GM04503 (cell line): ENCODE data around the gene FBXO44.
"Not testable (repeated sequence)": the region's sequence is repeated elsewhere in the genome, so short reads cannot be mapped to it uniquely, and the experiment has no call there.

ENCODE experiments used
- DNase-seq: peaks from one replicate; pipeline ENCODE4 v3.0.0-alpha.2; 2012; ENCODE audit warnings: low read depth

FBXO44 gene

DNA sequence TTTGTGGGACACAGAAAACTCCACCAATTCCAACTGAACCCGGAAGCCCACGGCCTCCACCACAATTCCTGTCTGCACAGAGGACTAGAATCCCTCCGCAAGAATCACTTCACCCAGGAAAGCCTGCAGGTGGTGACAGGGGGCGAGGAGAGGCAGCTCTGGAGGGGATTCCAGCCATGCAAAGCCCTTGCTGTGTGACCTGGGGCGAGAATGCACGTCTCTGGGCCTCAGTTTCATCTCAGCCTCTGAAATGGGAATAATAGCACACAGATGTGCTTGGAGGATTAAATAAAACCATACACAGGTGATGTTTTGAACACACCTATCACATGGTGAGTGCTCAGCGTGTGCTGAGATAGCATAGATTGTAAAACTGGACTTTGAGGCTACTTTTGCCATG lies 14.6 kb upstream of the FBXO44 start:
- no peak for DNase-seq

DNA sequence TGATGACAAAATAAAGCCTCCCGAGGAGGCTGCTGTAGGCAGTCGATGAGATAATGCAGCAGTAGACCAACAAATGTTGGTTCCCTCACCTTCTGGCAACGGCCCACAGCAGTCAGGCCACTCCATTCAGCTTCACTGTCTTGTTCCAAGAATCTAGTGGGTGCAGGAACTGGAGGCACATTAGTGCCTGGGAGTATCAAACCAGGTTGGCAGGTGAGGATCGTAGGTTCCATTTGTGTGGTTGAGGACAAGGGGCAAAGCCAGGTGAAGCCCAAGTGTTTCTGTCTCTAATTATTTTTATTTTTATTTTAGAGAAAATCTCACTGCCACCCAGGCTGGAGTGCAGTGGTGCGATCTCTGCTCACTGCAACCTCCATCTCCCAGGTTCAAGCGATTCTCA lies 13.7 kb upstream of the FBXO44 start:
- no peak for DNase-seq

DNA sequence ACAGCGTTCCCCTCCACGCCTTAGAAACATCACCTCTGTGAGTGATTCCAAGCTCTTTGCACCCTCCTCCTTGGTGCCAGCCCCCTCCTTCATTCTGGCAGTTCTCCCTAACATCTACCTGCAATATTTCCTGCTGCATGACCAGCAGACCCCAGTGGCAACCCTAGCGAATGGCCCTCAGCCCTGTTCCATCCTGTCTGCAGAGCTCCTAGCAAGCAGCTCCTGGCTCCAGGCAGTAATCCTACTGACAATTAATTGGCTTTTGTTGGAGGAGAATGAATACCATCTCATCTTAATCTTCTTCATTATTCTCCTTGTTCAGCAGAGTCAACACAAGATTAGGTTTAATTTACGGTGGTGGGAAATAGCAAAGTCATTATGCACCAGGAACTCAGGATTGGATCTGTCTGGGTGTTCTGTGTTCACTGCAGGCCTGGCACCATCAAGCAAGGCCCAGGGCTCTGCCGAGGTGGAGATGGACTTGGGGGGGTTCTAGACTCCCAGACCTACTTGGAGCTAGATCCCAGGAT lies 12.8 kb upstream of the FBXO44 start:
- DNase-seq, result no peak

DNA sequence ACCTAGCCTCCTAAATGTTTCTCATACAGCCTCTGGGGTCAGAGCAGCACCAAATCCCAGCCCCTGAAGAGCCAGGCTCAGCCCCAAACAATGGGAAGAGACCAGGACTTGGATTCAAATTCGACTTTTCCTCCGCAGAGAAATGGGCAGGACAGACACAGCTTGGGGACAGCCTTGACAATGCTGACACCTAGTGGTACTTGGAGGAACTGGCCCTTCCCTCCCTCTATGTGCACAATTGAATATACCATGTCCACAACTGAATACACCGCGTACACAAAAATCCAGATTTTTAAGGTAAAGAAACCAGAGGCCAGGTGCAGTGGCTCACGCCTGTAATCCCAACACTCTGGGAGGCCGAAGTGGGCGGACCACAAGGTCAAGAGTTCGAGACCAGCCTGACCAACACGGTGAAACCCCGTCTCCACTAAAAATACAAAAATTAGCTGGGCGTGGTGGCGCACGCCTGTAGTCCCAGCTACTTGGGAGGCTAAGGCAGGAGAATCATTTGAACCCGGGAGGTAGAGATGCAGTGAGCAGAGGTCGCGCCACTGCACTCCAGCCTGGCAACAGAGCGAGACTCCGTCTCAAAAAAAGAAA lies 12.2 kb upstream of the FBXO44 start:
- DNase-seq, result not testable (repeated sequence)

GRCh38 chr1:11643782-11644181 lies 10.9 kb upstream of the FBXO44 start:
- no peak for DNase-seq

GRCh38 chr1:11645270-11645669 lies 9.4 kb upstream of the FBXO44 start:
- DNase-seq, result no peak

DNA sequence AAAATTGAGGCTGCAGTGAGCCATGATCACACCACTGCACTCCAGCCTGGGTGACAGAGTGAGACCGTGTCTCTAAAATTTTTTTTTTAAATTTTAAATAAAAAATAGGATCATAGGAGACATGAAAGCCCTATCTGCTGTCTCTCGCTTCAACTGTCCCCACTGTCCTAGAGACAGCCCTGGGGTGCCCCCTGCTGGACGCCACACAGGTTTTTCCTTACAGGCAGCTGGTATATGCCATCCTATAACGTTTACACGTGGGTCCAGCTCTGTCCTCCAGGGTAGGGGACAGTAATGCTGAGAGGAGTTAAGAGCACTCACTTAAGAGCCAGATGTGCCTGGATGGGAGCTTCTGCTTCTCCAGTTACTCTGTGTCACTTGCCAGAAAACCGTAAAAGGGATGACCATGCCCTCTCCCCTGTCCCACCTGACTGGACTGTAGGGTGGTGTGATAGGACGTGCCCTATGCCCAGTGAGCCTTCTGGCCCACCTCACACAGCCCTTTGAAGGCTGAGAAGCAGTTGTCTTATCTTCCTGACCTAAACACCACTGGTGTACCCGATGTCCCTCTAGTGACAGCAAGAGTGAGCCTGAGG lies 8.9 kb upstream of the FBXO44 start:
- DNase-seq, result no peak

DNA sequence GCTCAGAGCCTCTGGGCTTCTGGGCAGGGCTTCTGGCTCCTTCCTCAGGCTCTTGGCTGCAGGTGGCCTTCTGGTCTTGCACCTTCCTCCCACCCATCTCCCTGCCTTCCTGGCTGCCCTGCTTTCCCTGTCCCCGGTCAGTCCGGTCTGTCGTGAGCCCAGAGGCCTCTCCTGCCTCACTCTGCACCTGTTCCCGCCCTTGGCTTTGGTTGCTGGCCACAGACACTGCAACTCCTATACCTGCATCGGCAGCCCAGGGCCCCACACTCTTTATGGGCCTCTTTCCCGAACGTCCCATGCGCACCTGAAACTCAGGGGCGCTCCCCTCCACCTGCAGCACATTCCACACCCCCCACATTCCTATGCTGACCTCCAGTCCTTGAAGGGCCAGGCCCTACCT lies 8.4 kb upstream of the FBXO44 start:
- DNase-seq, result no peak

DNA sequence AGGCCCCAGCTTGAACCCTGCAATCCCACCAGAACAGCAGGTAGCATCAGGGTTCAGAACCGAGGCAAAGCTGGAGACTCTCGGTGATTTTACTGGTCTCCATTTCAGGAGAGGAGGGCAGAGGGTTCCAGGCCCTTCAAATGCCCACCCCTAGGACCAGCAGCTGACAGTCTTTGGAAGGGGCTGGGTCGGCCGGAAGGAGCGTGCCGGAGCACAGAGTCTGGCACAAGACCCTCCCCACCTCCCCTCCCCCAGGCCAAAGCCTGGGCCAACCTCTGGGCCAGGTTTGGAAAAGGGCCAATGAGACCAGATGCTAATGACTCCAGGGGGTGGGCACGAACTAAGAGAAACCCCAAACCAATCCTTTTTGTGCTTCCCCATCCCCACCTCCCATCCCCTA lies 7.3 kb upstream of the FBXO44 start:
- no peak for DNase-seq

- DNase-seq, result no peak
Observed at GRCh38 chr1:11648039-11648438, 6.6 kb upstream of the FBXO44 start.

GRCh38 chr1:11648732-11649158 lies 5.9 kb upstream of the FBXO44 start:
- DNase-seq, result no peak

GRCh38 chr1:11649237-11649623 lies 5.4 kb upstream of the FBXO44 start:
- DNase-seq, result no peak

DNA sequence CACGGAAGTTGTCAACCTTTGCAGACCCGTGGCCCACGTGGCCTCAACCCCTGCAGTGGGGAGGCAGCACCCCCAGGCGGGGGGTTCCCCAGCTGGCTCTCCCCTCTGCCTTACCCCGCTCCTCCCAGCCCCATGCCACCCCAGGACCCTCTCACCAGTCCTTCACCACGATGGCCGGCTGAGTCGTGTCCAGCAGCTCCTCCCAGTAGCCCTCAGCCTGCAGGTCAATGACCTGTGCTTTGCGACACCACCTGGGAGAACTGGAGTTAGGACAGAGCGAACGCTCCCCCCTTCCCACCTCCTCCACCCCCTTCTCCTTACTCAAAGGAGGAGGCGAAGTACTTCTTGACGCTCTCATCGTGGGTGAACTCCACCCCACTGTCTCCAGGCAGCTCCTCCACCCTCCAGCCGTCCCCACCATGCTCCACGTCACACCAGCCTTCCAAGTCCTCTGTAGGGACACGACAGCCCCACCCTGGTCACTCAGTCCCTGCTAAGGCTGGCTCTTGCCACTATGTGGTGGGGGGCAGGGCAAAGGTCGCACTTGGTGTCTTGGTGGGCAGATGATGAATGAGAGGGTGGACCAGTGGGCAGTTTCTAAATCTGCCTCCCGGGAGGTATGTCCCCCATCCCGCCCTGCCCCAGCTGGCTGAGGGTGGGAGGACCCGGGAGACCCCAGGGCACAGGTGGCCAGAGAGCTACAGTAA lies 4.9 kb upstream of the FBXO44 start:
- DNase-seq, result no peak

DNA sequence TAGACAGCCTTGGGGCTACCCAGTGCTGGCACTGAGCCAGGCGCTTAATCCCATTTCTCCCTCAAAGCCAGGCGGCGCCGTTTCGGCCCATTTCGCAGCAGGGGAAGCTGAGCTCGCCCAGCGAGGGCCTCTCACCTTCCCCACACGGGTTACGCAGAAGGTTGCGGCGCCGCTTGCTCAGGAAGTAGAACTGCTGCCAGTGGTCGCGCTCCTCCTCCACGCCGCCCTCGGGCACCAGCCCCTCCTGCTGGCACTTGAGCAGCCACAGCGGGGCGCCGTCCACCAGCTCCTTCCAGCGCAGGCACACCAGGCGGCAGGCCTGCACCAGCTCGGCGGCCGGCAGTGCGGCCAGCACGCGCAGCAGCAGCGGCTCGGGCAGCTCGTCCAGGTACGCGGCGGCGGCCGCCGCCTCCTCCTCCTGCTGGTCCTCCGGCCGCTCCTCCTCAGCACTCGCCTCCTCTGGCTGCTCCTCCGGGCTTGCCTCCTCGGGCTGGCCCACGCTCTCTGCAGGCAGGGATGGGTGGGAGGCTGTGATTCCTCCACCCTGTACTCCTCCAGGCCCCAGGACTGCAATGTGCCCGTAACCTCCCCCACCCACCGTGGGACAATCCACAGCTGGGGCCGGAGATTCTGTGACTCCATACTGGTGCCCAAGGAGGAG lies 4.2 kb upstream of the FBXO44 start:
- DNase-seq, result no peak

DNA sequence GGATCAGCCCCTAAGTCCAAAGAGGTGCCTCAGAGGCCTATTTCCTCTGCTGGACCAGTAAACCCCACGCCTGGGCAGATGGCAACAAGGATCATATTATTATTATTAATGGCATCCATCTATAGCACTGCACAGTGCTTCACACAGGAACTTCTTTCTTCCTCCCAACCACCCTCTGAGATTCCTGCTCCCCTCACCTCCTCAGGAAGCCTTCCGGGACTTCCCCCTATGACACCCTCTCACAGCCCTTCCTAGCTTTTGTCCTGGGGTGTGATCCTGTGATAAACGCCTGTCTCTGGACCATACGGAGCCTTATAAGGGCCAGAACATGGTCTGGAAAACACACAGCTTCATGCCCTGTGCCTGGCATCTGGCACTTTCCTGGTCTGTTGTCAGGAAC lies 3.7 kb upstream of the FBXO44 start:
- DNase-seq, result no peak

GRCh38 chr1:11652203-11652780 lies 2.4 kb upstream of the FBXO44 start:
- no peak for DNase-seq

DNA sequence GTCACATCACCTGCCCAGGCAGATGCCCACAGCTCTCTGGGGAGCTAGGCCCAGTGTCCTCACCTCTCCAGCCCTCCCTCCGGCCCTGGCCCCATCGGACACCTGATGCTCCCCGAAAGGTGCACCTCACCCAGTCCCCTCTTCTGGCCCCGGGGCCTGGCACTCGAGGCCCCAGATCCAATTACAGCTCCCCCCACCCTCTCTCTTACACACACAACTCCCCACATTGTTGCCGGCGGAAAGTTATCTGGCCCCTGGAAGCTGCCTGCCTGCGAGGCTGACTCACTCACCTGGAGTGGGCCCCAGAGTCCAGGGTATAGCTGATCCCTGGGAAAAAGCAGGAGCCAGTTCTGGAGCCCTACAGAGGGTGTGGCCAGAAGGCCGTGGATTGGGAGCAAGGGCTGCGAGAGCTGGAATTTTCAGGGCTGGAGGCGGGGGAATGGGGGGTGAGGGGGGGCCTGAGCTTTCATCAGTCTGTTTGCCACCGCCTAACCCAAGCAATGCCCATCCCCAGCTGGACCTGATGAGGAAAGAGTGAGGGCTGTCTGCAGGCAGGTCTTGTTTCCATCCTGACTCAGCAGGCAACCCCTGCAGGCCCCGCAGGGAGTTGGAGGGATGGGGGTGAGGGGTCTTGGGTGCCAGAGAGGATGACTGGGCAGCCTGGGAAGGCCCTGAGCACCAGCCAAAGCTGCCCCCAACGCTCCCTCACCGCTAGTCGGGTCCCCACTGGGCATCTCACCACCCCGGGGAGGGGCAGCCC lies 1.4 kb upstream of the FBXO44 start:
- no peak for DNase-seq

DNA sequence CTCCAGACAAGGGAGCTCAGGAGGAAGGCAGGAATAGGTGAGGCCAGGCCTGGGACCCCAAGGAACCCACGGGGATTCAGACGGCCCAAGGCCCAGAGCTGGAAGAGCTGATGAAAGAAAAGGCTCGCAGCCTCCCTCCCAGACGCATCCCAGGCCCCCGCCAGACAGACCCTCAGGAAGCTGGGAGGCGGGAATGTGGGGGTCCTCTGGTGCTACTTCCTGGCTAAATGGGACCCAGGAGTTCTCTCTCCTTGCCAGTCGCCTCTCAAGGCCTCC lies 878 bp upstream of the FBXO44 start:
- DNase-seq, result no peak

DNA sequence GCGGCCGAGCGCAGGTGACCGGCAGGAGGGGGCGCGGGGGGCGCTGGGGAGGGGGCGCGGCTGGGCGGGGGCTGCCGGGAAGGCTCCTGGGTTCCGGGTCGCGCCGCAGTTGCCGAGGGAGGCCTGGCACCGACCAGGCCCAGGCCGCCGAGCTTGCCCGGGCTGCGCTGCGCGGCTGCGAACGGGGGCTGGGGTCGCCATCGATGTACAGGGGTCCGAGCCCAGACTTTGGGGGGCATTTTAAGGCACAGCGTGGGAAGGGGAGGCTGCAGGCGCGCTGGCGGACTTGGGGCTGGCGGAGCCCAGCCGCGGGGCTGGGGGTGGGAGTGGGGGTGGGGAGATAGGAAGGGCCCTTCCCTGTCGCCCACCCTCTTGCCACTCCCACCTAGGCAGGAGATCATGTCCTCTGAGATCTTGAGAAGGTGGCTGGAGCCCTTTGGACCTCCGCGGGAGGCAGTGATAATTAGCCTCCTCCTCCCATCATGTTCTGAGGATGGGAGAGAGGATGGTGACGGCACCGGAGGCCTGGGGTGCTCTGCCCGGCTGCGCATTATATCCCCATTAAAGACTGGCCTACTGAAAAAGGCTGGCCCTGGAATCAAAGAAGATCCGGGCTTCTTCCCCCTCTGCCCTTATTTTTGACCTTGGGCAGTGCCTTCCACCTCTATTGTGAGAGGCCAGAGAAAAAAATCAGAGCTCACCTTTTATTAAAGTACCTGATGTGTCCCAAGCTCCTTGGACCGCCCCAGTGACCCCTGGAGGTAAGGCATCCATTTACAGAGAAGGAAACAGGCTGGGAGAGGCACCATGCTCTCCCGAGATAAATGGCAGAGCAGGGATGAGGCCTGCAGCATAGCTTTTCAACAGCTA lies 497 bp downstream of the FBXO44 start:
- DNase-seq, result no peak

- DNase-seq, result no peak
Observed at GRCh38 chr1:11657654-11658053, 3.0 kb downstream of the FBXO44 start.

DNA sequence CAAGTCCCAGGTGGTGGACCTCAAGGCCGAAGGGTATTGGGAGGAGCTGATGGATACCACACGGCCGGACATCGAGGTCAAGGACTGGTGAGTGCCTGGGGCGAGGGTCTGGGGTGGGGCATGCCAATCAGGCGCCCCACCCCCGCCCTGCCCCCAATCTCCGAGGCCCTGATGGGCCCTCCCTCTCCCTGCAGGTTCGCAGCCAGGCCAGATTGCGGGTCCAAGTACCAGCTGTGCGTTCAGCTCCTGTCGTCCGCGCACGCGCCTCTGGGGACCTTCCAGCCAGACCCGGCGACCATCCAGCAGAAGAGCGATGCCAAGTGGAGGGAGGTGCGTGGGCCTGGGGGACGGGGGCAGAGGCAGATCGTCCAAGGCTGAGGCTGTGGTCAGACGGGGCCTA lies 3.9 kb downstream of the FBXO44 start:
- no peak for DNase-seq
